PFSK-1 (cell line): ENCODE results near the gene SRPRA.
A peak's percentile ranks its signal among the peaks of the same experiment; 100 is the strongest.

ENCODE experiments used
- POLR2AphosphoS5 ChIP-seq: IDR thresholded peaks from 2 replicates; pipeline ENCODE4 v1.6.1; 2012; ENCODE audit warnings: low read depth, mild to moderate bottlenecking, control low read depth, low read length, moderate library complexity
- REST ChIP-seq, 2 experiments: IDR thresholded peaks; 2 replicates each; pipeline versions ENCODE4 v1.6.1 to v1.8.0; 2011 to 2012; ENCODE audit warnings: low read depth in 2 of 2, low read length in 2 of 2, control low read depth in 1 of 2, inconsistent platforms in 1 of 2, mild to moderate bottlenecking in 1 of 2, moderate library complexity in 1 of 2; ENCODE audit not compliant: insufficient read depth in 1 of 2
- TAF1 ChIP-seq: IDR thresholded peaks from 2 replicates; pipeline ENCODE4 v1.6.1; 2012; ENCODE audit warnings: low read length, control low read depth, borderline replicate concordance; ENCODE audit not compliant: insufficient read depth

DNA sequence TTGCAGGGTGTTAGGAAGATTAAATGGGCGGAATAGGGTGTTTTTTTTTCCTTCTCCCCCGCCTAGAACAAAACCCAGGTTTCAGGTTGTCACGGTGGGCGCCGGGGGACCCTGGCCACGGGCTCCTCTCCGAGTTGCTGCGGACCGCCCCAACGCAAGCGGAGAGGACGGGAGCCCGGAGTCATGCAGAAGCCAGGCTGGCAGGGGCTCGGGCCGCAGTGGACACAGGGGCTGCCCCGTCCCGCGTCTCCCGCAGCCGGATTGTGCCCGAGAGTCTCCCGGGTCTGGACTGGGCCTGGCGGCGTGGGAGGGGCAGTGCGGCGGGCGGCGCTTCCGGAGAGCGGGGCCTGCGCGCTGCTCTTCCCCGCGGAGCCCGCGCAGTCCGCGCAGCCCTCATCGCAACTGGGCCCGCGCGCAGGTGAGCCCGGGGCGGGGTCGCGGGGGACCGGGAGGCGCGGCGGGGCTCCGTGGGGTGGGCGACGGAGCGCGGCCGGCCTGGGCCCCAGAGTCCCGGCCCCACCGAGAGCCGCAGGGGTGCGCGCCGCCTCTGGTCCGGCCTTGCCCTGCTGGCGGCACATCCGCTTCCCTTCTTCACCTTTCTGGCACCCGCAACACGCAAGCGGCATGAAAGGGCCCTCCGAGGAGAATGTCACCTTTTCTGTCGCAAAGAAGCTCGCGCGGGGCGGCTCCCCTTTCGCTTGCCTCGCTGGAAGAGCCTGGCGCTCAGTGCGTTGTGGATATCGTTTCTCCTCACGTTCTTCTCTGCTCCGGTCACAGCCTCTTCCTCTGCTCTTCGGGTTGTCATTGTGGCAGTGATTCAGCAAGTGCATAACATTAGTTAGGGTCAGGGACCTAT is 14.3 kb upstream of the SRPRA start, which contains the start of gene TIRAP:
- TF ChIP-seq REST (IDR thresholded peaks at IDR 0.05; ENCODE audit: insufficient read depth in 1 of 2, low read depth in 2 of 2, low read length in 2 of 2) = no peak; a peak in 1 of 4 replicates
- TF ChIP-seq POLR2AphosphoS5 = peak; percentile 70
- TF ChIP-seq TAF1 = peak; percentile 73; the same call in 1 of the 2 replicates
